H4 (cell line): ENCODE measurements around the gene SMAD7. TPM values are rescaled to one million over a fixed set of nuclear protein-coding genes. Genes with fewer than 3 reads are reported as not detected.

ENCODE experiments used
- DNase-seq: peaks from one replicate; pipeline ENCODE4 v3.0.0-alpha.2; 2015; ENCODE audit warnings: low spot score
- total RNA-seq: library from RNA; depleted of rRNA; stranded (reverse); fragments of >200 nt; shearing (Covaris generic); gene quantifications from 2 replicates; pipeline ENCODE4 v1.2.3, GENCODE V29; 2014

SMAD7 gene
- total RNA-seq, 1 experiment from 2014 or later: 10.1 TPM

GRCh38 chr18:48894799-48895346, 55.9 kb downstream of the SMAD7 start:
- DNase-seq: no peak

GRCh38 chr18:48893608-48894600, 56.9 kb downstream of the SMAD7 start:
- no peak for DNase-seq

GRCh38 chr18:48893061-48893607, 57.6 kb downstream of the SMAD7 start:
- no peak for DNase-seq

DNA sequence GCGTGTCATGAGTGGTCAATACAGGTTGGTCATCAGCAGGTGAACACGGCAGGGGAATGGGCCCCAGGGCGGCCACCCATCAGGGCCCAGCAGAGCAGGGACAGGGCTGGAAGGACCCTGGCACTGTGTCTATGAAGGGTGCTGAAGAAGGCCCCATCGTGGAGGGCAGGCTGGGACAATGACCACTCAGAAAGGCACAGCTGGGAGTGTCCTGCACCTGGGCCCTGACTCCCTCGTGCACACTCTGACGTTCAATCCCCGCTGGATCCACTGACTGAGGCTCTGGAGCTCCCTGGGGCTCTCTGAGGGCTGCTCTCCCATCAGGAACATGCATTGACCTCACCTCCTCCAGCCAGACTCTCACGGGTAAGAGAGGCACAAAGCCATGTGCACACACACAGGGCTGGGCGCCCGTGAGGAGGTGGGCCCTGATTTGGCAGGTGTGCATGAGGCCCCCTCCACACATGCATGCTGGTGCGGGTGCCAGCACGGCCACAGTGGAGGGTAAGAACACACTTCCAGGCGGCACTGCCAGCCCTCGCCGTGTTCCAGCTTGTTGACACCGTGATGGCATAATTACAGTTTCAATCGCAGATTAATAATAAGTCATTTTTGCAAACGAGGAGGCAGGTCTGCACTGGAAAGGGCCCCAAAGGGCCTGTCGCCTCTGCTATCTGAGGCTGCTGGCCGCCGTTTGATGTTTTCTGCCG, 58.5 kb downstream of the SMAD7 start:
- DNase-seq: no peak

DNA sequence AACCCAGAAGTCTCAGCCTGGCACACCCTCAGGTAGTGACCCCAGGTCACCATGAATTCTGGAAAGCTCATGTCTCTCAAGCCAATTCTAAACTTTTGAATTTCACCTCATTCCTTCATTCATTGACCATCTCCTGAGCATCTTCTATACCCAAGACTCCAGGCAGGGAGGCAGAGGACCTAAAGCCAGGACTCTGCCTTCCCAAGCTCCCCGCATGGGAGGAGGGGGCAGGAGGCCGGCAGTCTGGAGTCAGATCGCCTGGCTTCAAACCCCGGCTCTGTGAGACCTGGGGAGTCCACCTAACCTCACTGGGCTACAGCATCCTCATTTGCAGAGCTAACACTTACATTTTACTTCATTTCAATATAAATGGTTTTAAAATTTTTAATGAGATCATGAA, 59.0 kb downstream of the SMAD7 start:
- no peak for DNase-seq

DNA sequence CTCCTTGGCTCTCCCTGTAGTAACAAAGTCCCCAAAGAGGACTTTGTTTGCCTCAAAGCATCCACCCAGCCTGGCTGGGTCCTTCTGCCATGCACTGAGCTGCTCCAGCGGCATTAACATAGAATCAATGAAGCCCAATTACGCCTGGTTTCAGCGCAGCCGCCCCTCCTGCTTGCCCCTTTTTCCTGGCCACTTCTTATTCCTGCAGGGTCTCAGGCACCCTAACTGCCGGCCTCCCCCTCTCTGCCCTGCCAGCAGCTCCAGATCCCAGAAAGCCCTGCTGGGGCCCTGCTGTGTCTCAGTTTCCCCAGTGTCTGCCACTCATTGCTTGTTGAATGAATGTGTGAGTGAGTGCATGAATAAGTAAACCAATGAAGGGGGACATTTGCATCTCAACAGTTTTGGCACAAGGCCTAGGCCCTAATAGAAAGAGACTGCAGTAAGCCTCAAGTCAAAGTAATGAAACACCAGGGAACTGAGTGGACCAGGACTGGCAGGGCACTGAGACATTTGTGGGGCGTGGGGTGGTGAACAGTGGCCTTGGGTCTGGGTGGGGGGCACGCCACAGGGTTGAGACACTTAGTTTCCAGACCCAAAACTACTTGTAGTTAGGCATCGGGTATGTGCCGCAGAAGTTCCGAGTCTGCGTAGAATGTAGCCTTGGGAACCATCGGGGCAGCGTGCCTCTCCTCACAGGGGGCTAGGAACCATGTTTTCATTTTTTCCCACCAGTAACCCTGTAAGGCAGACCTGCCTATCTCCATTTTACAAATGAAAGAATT, 60.6 kb downstream of the SMAD7 start:
- no peak for DNase-seq

GRCh38 chr18:48889115-48889941, 61.4 kb downstream of the SMAD7 start:
- no peak for DNase-seq

GRCh38 chr18:48888773-48889080, 62.0 kb downstream of the SMAD7 start:
- no peak for DNase-seq

GRCh38 chr18:48887905-48888772, 62.6 kb downstream of the SMAD7 start:
- no peak for DNase-seq

DNA sequence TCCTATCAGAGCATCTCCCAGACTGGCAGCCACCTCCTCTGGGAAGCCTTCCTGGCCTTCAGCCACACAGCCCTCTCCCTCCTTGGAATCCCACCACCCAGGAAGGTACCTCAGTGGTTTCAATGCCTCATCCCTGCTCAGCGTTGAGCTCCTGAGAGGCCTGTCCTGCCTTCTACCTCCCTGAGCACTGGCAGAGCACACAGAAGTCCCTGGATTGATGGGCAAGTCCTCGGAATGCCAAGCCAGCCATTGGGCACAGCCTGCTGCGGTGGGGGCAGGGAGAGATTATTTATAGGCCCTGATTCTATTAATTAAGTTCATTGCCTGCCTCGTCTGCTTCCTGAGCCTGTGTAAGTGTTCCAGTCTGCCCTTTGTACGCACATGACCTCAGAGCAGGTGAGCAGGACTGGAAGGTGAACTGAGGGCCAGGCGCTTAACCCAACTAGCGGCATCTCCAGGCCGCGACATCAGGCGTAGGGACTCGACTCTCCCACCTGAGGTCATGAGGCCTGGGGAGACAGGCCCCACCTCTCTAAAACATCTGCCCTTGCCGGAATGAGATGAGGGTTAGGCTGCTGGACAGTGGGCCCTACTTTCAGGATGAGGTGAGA, 63.4 kb downstream of the SMAD7 start:
- DNase-seq: no peak

DNA sequence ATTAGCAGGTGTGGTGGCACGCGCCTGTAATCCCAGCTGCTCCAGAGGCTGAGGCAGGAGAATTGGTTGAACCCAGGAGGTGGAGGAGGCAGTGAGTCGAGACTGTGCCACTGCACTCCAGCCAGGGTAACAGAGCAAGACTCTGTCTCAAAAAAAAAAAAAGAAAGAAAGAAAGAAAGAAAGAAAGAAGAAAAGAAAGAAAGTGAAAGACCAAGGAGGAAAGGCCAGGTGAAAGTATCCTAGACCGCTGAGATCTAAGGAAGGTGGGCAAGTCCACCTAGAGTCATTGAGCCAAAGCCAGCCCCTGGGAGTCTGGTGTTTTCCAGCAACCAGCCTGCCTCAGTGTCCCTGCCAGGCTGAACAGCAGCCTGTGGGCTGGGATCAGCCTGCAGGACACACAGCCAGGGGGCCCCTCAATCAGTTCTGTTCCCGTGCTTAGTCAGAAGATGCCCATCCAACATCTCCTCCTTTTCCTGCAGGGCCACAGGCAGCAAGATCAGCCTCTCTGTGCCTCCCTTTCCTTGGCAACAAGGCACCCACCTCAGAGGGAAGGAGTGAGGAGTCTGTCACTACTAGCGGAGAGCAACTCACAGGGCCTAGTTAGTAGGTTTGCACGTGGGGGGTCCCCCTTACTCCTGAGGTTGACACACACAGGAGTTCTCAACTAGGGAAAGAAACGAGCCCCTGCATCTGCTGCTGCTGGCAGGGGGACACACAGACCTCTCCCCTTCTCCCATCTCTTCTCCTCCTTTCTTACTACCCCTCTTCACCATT, 64.1 kb downstream of the SMAD7 start:
- DNase-seq: no peak

DNA sequence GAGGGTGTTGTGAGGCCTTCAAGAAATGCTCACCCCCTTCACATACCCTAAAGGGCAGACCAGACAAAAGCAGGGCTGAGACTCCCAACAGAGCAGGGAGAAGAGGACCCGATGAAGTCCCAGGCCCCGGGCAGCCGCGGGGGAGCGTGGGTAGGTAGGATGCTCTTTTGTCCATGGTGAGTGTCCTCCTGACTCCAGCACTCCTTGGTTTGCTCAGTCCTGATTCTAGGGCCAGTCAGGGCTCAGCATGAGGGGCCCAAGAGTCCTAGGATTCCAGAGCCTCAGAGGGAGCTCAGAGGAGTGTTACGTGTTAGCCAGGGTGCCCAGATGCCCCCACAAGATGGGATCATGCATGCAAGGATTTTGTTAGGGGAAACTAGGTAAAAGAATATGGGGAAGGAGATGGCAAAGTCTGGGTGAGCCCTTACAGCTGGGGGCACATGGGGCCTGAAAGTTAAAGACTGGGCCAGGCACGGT, 64.8 kb downstream of the SMAD7 start:
- DNase-seq: no peak

DNA sequence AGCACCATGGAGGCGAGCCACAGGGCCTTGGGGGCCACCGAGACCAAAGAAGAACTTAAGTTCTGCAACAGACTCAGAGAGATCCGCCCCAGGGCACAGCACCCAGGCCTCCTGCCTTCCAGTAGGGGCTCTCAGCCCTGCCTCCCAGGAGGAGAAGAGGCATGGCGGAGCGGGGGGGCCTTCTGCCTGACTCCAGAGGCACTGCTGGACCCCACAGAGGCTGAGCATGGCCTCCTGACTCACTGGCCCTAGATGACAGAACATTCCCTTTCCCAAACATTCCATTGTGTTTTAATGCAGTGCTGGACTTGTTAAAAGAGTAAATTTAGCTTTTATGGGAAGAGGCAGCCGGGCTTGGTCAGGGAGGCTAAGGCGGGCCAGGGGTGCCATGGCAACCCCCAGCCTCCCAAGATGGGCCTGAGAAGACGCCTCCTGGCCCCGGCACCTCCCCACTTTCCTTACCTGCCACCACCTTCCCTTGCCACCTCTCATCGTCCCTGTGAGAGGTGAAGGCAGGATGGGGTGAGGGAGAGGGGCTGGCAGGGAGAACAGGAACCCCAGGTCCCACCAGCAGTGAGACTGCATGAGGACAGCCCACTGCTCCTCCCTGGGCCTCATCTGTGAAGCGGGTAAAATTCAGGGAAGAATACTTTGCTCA, 65.4 kb downstream of the SMAD7 start:
- DNase-seq: no peak

DNA sequence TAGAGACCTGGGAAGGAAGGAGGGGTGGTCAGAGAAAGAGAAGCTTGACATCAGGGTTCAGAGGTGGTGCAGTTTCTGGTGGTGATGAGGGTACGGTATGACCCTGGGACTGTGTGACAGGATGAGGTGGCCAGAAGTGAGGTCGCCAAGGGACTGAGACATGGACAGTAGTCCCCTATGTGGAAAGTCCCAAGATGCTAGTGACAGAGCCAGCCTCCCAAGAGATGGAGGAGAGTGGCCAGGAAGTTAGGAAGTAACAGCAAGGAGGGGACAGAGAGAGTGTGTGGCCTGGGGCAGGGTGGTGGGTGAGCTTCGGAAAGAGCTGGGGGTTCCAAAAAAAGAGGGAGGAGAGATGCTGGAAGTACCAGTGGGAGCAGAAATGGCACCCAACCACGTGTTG, 66.0 kb downstream of the SMAD7 start:
- DNase-seq: no peak

GRCh38 chr18:48884306-48884705, 66.5 kb downstream of the SMAD7 start:
- no peak for DNase-seq

DNA sequence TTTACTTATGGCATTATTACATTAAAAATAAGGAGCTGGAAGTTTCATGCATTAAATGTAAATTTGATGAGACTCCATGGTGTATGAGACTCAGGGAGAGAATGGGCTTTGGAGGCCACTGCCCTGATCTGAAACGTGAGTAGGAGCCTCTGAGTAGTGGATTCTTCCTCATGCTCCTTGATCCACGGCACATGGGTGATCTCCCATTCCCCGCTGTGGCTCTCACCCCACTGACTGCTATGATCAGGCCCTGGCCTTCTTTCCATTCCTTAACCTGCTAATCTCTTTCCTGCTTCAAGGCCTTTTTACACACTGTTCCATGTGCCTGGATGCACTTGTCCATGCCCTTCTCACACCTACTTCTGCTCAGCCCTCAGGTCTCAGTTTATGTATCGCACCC, 68.4 kb downstream of the SMAD7 start:
- no peak for DNase-seq

- DNase-seq: no peak
Observed at GRCh38 chr18:48880931-48881330, 69.8 kb downstream of the SMAD7 start.

GRCh38 chr18:48879008-48879431, 71.7 kb downstream of the SMAD7 start:
- no peak for DNase-seq
